ENCODE measurements around the gene USP5. TPM values are rescaled to one million over a fixed set of nuclear protein-coding genes. Genes with fewer than 3 reads are reported as not detected.

Gene USP5
- total RNA-seq, 2 experiments from 2014 or later = 70.4 to 129 TPM

GRCh38 chr12:6840330-6840729, 11.6 kb upstream of the USP5 start:
- H3K36me3 ChIP-seq (ENCODE audit: insufficient read depth, low read length) = peaks cover 11% of the 10 kb centered on the region
- no peak for DNase-seq (ENCODE audit: low spot score)
- intact Hi-C loops (cut with micrococcal nuclease; ENCODE audit: unreplicated experiment) = loop anchor here (1.0 kb wide), 1 partner anchor 28 kb away; no protein-coding TSS in a partner anchor
- no peaks in the 10 kb centered on the region for H3K79me2 ChIP-seq (ENCODE audit: insufficient read depth, low read depth, low read length)
- no peaks in the 10 kb centered on the region for H4K20me1 ChIP-seq (ENCODE audit: insufficient read depth, low read length)
- CTCF ChIA-PET (ENCODE audit: unreplicated experiment) = interaction anchor here (0.9 to 2.6 kb wide), 6 partner anchors 10 to 129 kb away, joined by 4 to 8 read pairs (median 6); partner anchors contain the start of genes MLF2 and SPSB2
- TF ChIP-seq CTCF (conservative IDR thresholded peaks at IDR 0.05; ENCODE audit: low read length) (no peak), EZH2phosphoT487 (IDR thresholded peaks at IDR 0.05; ENCODE audit: borderline replicate concordance, low read depth, low read length) (no peak)
- H3K4me2 ChIP-seq (ENCODE audit: low read length) = peak overlapping the region; percentile 81
- BruUV-seq (replicated peaks) = no TSS peak
- H3K9me2 ChIP-seq (ENCODE audit: insufficient read depth, low read length) = no peaks in the 10 kb centered on the region
- H3K9me3 ChIP-seq (ENCODE audit: low read length) = no peaks in the 10 kb centered on the region
- POLR2A ChIA-PET = interaction anchor here (0.5 to 4.4 kb wide), 16 partner anchors 8 to 306 kb away, joined by 3 to 101 read pairs (median 5); partner anchors contain the start of genes CDCA3, COPS7A, GAPDH and LRRC23
- no peak overlapping the region for H2AFZ ChIP-seq (ENCODE audit: low read length)
- H3K4me3 ChIP-seq (ENCODE audit: low read depth, low read length, poor library complexity, severe bottlenecking) = peak overlapping the region; percentile 57
- peaks cover 55% of the 10 kb centered on the region for H3K4me1 ChIP-seq (ENCODE audit: insufficient read depth, low read length, poor library complexity, severe bottlenecking)
- H3K27ac ChIP-seq (ENCODE audit: low read depth, low read length, poor library complexity, severe bottlenecking) = peak overlapping the region; percentile 92

DNA sequence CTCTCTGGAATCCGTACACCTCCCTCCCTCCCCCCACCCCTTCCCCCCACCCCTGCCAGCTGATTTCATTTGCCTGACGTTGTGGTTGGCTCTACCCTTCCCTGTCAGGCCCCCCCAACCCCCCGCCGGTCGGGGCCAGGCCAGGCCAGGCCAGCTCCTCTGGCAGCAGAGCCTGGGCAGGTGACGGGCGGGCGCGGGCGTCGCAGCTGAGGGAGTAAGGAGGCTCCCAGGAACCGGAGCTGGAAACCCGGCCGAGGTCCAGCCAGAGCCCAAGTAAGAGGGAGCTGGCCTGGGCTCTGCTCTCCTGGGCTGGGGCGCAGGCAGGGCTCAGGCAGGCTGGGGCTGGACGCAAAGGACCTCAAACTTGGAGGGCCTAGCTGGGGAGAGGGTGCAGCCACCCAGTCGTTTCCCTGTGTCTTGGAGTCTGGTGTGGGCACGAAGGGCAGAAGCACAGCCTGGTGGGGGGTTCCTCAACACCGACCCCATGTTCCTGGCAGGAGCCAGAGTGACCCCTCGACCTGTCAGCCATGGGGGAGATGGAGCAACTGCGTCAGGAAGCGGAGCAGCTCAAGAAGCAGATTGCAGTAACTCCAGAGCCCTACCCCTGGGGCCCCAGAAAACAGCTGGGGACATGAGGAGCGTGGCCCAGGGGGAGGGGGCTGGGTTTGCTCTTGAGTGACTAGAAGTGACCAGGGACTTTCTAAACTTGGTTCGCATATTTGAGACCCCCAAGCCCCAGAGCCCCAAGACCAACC, 11.0 kb upstream of the USP5 start, which contains the start of gene GNB3:
TSS of gene GNB3 (plus strand) at position 165 of the 755 bp plus-strand sequence. CDS start at position 528, 363 bp downstream.
- Histone ChIP-seq H3K4me3 (ENCODE audit: low read depth, low read length, poor library complexity, severe bottlenecking) (peak within 1 kb of the TSS; percentile 57), H3K9me3 (ENCODE audit: low read length) (no peaks in the 10 kb centered on the region), H3K36me3 (ENCODE audit: insufficient read depth, low read length) (peaks cover 15% of the 10 kb centered on the region), H3K4me2 (ENCODE audit: low read length) (peak within 1 kb of the TSS; percentile 81), H3K9me2 (ENCODE audit: insufficient read depth, low read length) (no peaks in the 10 kb centered on the region), H3K27ac (ENCODE audit: low read depth, low read length, poor library complexity, severe bottlenecking) (peak within 1 kb of the TSS; percentile 92), H3K79me2 (ENCODE audit: insufficient read depth, low read depth, low read length) (no peaks in the 10 kb centered on the region), H4K20me1 (ENCODE audit: insufficient read depth, low read length) (no peaks in the 10 kb centered on the region), H2AFZ (ENCODE audit: low read length) (no peak within 1 kb of the TSS), H3K4me1 (ENCODE audit: insufficient read depth, low read length, poor library complexity, severe bottlenecking) (peaks cover 55% of the 10 kb centered on the region)
- no TSS peak for BruUV-seq (replicated peaks)
- intact Hi-C loops (cut with micrococcal nuclease; ENCODE audit: unreplicated experiment) = loop anchor here (1.0 kb wide), 1 partner anchor 27 kb away; no protein-coding TSS in a partner anchor
- POLR2A ChIA-PET = interaction anchor here (0.6 to 4.4 kb wide), 11 partner anchors 7 to 307 kb away, joined by 3 to 101 read pairs (median 6); partner anchors contain the start of genes CDCA3, COPS7A, GAPDH and LRRC23
- CTCF ChIA-PET (ENCODE audit: unreplicated experiment) = interaction anchor here (1.1 to 3.2 kb wide), 4 partner anchors 11 to 88 kb away, joined by 5 to 14 read pairs (median 8); partner anchors contain the start of genes CDCA3, MLF2, SPSB2 and USP5
- TF ChIP-seq EZH2phosphoT487 (IDR thresholded peaks at IDR 0.05; ENCODE audit: borderline replicate concordance, low read depth, low read length) = no peak
- no peak for TF ChIP-seq CTCF (conservative IDR thresholded peaks at IDR 0.05; ENCODE audit: low read length)
- DNase-seq (ENCODE audit: low spot score) = peak; percentile 39

All from OCI-LY7 (cell line).